Stimulated activated naive CD8-positive, alpha-beta T cell treated with anti-CD3 and anti-CD28 coated beads, Interleukin-15, amount 100 ng/mL, for 72 hours (primary cell): ENCODE results near the gene HMSD.

Source experiments
- ATAC-seq: fragments of 150-1000 bp; cut with Tn5 transposase; 2 replicates; pipeline ENCODE4 v1.10.0; 2021; ENCODE audit warnings: mild to moderate bottlenecking, moderate library complexity
- DNase-seq, 2 donors: peaks; one replicate each; pipeline ENCODE4 v3.0.0; 2021 to 2022
- H3K27ac Mint-ChIP-seq, 2 donors: one replicate each; pipeline ENCODE4 v1.8.0; 2022; ENCODE audit warnings: mild to moderate bottlenecking in 2 of 2, mixed read lengths in 2 of 2, moderate library complexity in 2 of 2
- H3K27me3 Mint-ChIP-seq: one replicate; pipeline ENCODE4 v1.8.0; 2022; ENCODE audit warnings: mixed read lengths
- H3K4me1 Mint-ChIP-seq: one replicate; pipeline ENCODE4 v1.8.0; 2022; ENCODE audit warnings: mild to moderate bottlenecking, mixed read lengths
- H3K4me3 Mint-ChIP-seq, 2 donors: one replicate each; pipeline ENCODE4 v1.8.0; 2022; ENCODE audit warnings: mild to moderate bottlenecking in 2 of 2, mixed read lengths in 2 of 2, moderate library complexity in 1 of 2
- H3K9me3 Mint-ChIP-seq, 2 donors: one replicate each; pipeline ENCODE4 v1.8.0; 2022; ENCODE audit warnings: mixed read lengths in 2 of 2

The HMSD gene

DNA sequence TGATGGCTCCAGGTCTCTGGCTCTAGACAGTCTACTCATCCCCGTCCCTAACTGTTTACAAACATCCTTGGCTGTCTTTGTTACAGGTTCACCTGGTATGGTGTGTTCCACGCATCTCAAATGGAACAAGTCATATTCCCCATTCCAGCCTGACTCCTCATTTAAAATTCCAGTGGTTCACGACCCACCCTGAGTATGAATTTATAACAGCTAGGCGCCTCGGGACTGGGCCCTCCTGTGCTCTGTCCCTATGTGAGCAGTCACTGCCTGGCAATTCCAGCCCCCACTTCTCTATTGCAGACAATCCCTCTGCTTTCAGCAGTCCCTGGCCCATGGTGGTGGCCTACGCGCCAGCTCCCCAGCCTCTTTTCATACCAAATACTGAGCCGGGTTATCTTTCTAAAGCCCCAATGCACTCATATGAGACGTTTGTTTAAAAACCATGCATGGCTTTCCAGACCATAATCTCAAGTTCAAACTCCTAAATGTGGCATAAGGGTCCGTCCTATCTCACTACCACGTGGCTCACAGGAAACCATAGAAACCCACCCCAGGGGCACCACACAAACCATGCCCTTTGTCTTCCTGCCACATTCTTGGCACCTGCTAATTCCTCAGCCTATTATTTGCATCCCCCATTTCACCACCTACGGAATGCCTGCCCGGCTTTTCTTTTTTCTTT is 22.4 kb downstream of the HMSD start:
- DNase-seq (no peak), ATAC-seq (no peak)
- no peaks in the 10 kb centered on the region for H3K27me3 Mint-ChIP-seq
- H3K4me3 Mint-ChIP-seq: peak overlapping the region; percentile 98 to 99
- H3K9me3 Mint-ChIP-seq: no peaks in the 10 kb centered on the region
- peaks cover 37% of the 10 kb centered on the region for H3K4me1 Mint-ChIP-seq
- H3K27ac Mint-ChIP-seq: peak overlapping the region; percentile 79 to 99

DNA sequence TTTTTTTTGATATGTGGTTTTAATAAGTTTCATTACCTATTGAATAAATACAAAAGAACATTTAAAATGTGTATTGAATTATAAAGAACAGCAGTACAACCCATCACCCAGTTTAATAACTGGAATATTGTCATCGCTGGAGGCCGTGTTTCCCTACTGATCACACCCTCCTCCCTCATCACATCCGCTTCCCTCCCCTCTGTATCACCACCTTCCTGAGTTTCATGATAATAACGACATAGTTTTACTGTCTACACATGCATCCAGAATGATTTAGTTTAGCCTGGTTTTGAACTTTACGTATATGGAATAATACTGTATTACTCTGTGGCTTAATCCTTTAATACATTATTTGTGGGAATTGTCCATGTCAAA is 22.9 kb downstream of the HMSD start:
- Mint-ChIP-seq H3K27ac (no peak overlapping the region), H3K9me3 (no peaks in the 10 kb centered on the region), H3K4me1 (peaks cover 37% of the 10 kb centered on the region), H3K27me3 (no peaks in the 10 kb centered on the region), H3K4me3 (peak overlapping the region; percentile 98 to 99)
- no peak for ATAC-seq
- DNase-seq: no peak

DNA sequence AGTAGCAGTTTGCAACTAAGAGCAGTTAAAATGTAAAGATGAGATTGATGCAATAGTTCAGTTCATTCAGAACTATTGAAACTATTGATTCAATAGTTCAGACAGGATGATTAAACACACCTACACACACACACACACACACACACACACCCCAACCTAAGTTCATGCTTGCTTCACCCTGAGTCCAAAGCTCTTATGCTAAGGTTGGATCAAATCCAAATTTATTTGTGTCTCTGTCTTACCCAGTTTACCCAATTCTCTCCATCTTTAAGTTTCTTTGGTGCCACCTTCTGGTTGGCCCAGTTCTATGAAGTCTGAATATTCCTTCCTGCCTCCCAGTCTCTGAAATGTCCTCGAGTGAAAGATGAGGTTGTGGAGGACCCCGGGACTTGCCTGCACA is 25.9 kb downstream of the HMSD start:
- Mint-ChIP-seq H3K27ac (no peak overlapping the region), H3K9me3 (no peaks in the 10 kb centered on the region), H3K4me1 (peaks cover 32% of the 10 kb centered on the region), H3K27me3 (no peaks in the 10 kb centered on the region), H3K4me3 (no peak overlapping the region)
- no peak for DNase-seq
- no peak for ATAC-seq

DNA sequence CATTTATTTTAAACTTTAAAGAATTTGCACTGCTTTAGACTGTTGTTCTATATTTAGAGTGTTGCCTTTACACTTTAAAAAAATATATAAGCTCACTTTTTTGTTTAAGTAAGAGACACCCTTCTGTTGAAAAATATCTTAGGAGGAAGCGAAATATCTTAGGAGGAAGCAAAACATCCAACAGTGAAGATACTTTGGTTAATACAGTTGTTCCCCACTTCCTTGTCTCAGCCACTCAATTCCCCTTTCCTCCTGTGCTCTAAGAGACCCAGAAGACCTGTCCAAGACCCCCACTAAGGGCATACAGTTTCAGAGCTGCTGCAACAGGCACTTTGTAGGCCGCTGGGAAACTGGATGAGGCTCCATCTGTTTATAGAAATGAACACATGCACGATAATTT is 26.5 kb downstream of the HMSD start:
- ATAC-seq: no peak
- no peaks in the 10 kb centered on the region for H3K9me3 Mint-ChIP-seq
- H3K27ac Mint-ChIP-seq: no peak overlapping the region
- no peak for DNase-seq
- no peak overlapping the region for H3K4me3 Mint-ChIP-seq
- H3K27me3 Mint-ChIP-seq: no peaks in the 10 kb centered on the region
- peaks cover 32% of the 10 kb centered on the region for H3K4me1 Mint-ChIP-seq

DNA sequence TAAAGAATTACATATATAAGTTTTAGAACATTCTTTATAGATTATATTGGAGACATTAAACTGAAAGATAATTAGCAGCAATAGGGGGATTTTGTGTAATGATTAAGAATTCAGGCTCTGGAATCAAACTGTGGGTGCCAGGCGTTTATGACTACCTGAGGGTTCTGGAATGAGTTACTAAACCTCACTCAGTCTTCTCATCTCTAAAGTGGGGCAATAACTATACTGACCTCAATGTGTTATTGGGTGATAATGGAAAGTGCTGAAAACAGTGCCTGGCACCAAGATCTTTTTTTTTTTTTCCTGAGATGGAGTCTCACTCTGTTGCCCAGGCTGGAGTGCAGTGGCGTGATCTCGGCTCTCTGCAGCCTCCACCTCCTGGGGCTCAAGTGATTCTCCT is 27.9 kb downstream of the HMSD start:
- Mint-ChIP-seq H3K4me3 (no peak overlapping the region), H3K27ac (no peak overlapping the region), H3K4me1 (peaks cover 19% of the 10 kb centered on the region), H3K27me3 (no peaks in the 10 kb centered on the region), H3K9me3 (no peaks in the 10 kb centered on the region)
- peak; percentile 73 for ATAC-seq
- no peak for DNase-seq

DNA sequence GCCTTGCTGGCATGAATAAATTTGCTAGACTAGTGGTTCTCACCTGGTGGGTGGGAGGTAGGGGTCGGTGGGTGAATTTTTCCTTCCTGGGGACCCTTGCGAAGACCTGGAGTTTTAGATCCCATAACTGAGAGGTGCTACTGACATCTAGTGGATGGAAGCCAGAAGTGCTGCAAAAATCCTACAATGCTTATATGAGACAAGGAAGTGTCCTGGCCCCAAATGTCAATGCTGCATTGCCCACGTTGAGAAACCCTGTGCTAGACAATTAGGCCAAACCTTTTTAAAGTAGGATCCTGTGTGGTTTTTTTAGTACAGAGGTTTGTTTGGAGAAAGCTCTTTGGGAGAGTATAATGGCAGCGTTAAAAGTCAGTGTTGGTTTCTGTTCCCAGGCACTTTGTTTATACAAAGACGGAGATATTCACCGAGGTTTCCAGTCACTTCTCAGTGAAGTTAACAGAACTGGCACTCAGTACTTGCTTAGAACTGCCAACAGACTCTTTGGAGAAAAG is 30.4 kb downstream of the HMSD start:
- no peak overlapping the region for H3K4me3 Mint-ChIP-seq
- no peaks in the 10 kb centered on the region for H3K9me3 Mint-ChIP-seq
- DNase-seq (peak; percentile 22 to 31), ATAC-seq (peak; percentile 49)
- no peaks in the 10 kb centered on the region for H3K27me3 Mint-ChIP-seq
- H3K4me1 Mint-ChIP-seq: peaks cover 17% of the 10 kb centered on the region
- H3K27ac Mint-ChIP-seq: peak overlapping the region in 1 of 2 donors; percentile 35

DNA sequence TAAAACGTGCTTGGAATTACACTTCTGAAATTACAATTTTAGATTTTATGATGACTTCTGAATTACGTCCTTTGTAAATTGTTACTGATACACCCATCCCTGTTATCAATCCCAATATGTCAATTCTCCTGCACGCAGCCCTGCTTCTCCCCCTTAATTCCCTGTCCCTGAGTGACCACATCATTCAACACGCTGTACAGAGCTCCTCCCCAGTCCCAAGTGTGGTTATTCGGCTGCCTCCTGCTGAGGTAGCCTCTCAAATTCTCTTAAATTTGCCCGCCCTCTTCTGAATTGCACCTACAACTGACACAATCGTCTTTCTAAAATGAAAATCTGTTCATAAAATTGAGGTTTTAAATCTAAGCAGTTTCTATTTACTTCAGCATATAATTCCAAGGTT is 30.9 kb downstream of the HMSD start:
- Mint-ChIP-seq H3K4me3 (no peak overlapping the region), H3K4me1 (peaks cover 11% of the 10 kb centered on the region), H3K9me3 (no peaks in the 10 kb centered on the region), H3K27me3 (no peaks in the 10 kb centered on the region), H3K27ac (peak overlapping the region in 1 of 2 donors; percentile 65)
- ATAC-seq (no peak), DNase-seq (no peak)

DNA sequence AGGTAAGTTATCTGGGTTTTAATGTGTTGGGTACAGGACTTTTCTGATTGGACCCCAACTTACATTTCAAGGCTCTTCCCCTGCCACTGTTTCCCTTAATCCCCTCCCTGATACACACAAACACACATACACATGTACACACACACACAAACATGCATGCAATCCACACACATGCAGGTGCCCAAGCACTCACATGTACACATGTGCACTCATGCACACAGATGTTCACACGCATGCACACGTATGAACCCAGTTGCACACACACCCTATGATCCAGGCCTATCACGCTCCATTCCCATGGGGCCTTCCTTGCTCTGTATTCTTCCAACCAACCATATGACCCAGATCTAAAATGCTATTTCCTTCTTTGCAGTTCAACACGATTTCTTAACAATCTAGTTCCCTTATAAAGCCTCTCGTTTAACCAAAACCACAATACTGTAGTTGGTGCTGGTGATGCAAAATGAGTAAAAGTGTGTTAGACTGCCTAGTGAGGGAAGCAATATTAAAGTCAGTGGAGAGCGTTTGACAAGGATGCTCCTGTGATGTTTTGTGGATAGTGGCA is 31.9 kb downstream of the HMSD start:
- no peak overlapping the region for H3K27ac Mint-ChIP-seq
- H3K4me3 Mint-ChIP-seq: no peak overlapping the region
- ATAC-seq (no peak), DNase-seq (no peak)
- H3K9me3 Mint-ChIP-seq: no peaks in the 10 kb centered on the region
- H3K4me1 Mint-ChIP-seq: peaks cover 8% of the 10 kb centered on the region
- no peaks in the 10 kb centered on the region for H3K27me3 Mint-ChIP-seq

DNA sequence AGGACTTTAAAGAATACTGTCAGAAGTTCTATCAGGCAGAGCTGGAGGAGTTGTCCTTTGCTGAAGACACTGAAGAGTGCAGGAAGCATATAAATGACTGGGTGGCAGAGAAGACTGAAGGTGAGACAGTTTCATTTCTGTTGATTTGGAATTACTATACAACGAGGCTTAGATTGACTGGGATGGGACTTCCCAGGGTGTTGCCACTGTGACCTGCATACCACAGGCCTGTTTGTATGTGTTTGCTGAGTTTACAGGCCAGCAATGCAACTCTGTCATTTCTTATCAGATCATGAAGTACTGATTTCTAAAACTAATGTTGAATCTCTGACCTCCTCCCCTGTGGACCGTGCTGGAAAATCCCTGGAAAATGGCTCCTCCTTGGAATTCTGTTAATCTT is 32.6 kb downstream of the HMSD start:
- DNase-seq: no peak
- no peak overlapping the region for H3K4me3 Mint-ChIP-seq

DNA sequence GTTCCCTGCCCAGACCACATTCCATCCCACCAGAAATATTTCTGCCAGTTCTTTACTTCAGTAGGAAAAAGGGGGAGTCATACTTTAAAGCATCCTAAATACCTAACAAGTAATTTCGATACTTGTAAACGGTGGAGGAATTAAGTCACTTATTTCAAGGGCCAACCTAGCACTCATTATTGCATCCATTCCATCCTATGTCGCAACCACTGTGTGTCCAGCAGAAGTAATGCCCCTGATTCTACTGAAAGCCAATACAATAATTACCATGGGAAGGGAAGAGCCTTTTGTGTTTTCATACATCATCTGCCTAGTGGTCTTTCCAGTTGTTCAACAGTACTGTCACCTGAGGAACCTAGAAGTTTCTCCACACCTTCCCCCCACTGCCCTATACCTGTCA is 33.3 kb downstream of the HMSD start:
- peaks cover 8% of the 10 kb centered on the region for H3K4me1 Mint-ChIP-seq
- no peaks in the 10 kb centered on the region for H3K9me3 Mint-ChIP-seq
- ATAC-seq: no peak

More for the DNA sequence above, 32.6 kb downstream of the HMSD start:
- Mint-ChIP-seq H3K27me3 (no peaks in the 10 kb centered on the region), H3K9me3 (no peaks in the 10 kb centered on the region), H3K4me1 (peaks cover 8% of the 10 kb centered on the region), H3K27ac (peak overlapping the region in 1 of 2 donors; percentile 91)
- ATAC-seq: peak; percentile 58

DNA sequence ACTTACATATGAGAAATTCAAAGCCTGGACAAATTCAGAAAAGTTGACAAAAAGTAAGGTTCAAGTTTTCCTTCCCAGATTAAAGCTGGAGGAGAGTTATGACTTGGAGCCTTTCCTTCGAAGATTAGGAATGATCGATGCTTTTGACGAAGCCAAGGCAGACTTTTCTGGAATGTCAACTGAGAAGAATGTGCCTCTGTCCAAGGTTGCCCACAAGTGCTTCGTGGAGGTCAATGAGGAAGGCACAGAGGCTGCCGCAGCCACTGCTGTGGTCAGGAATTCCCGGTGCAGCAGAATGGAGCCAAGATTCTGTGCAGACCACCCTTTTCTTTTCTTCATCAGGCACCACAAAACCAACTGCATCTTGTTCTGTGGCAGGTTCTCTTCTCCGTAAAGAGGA is 37.8 kb downstream of the HMSD start:
- no peaks in the 10 kb centered on the region for H3K9me3 Mint-ChIP-seq
- no peak overlapping the region for H3K27ac Mint-ChIP-seq

More for the DNA sequence above, 33.3 kb downstream of the HMSD start:
- DNase-seq: no peak
- Mint-ChIP-seq H3K27me3 (no peaks in the 10 kb centered on the region), H3K27ac (no peak overlapping the region), H3K4me3 (no peak overlapping the region)

DNA sequence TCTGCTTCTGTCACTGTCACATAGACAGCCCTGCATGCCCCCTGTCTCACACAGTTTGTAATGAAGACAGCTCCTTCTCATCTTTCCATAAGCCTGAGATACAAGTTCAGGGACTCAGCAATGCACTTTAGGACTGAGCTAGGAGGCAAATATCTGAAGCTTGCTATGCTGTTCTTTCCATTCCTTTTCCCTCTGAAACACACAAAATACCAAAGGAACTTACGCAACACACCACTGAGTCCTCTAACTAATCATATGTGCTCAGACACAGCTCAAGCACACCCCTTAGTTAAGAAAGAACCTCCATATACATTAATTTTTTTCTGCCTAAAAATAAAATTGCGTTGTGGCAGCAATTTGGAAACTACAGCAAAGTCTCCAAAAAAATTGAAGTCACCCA is 38.6 kb downstream of the HMSD start:
- no peaks in the 10 kb centered on the region for H3K27me3 Mint-ChIP-seq
- H3K4me1 Mint-ChIP-seq: no peaks in the 10 kb centered on the region
- H3K4me3 Mint-ChIP-seq: no peak overlapping the region
- DNase-seq (no peak), ATAC-seq (peak; percentile 12)
- no peak overlapping the region for H3K27ac Mint-ChIP-seq
- no peaks in the 10 kb centered on the region for H3K9me3 Mint-ChIP-seq

More for the DNA sequence above, 37.8 kb downstream of the HMSD start:
- DNase-seq (no peak), ATAC-seq (no peak)
- no peak overlapping the region for H3K4me3 Mint-ChIP-seq
- H3K27me3 Mint-ChIP-seq: no peaks in the 10 kb centered on the region
- H3K4me1 Mint-ChIP-seq: no peaks in the 10 kb centered on the region

DNA sequence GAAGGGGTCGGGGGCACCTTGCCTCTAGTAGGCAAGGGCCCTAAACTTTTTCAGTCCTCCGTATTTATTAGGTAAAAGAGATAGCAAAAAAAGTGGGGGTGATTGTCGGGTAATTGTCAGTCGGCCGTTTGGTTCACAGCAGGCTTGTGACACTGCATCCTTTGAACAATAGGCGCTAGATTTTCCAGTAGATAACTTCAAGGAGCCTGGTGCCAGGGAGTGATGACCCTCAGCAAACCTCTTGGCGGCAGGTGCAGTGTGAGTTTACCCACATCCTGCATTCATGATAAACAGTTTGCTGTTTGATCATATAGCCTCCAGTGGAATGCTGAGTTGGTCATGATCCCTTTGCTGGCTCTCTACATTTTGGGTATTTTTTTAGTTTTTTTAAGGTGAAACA is 43.6 kb downstream of the HMSD start:
- no peak for DNase-seq
- no peak for ATAC-seq
- Mint-ChIP-seq H3K27me3 (no peaks in the 10 kb centered on the region), H3K9me3 (peaks cover 6 to 15% of the 10 kb centered on the region in 2 donors), H3K4me1 (no peaks in the 10 kb centered on the region), H3K27ac (no peak overlapping the region), H3K4me3 (no peak overlapping the region)

DNA sequence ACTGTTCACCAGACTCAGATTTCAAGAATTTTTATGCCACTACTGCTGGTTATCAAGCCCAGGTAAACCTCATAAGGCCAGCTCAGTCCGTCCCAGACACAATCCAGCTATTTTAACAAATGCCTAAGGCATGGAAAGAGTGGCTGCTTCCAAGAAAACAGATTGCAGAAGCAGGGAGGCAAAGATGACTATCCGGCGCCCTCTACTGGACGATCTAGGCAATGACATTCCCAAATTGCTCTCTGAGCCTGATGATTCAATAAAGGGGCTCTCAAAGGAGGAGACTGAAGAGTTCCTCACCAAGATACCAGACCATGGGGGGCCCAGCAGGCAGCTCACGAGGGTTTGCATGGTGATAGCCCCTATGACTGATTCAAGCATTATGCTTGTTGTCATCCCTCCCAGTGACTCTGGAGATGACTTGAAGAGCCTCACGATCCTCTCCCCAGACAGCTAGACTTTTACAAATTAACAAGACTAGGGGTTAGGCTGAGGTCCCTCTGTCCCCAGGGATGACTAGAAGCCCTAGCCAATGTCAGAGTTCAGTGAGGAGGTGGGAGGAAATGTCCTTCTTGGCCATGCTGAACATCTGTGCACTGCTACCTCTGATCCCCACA is 45.8 kb downstream of the HMSD start:
- Mint-ChIP-seq H3K4me3 (no peak overlapping the region), H3K27me3 (no peaks in the 10 kb centered on the region), H3K27ac (no peak overlapping the region), H3K9me3 (peaks cover 6 to 15% of the 10 kb centered on the region in 2 donors), H3K4me1 (no peaks in the 10 kb centered on the region)
- ATAC-seq (peak; percentile 40), DNase-seq (peak; percentile 27 to 33)

DNA sequence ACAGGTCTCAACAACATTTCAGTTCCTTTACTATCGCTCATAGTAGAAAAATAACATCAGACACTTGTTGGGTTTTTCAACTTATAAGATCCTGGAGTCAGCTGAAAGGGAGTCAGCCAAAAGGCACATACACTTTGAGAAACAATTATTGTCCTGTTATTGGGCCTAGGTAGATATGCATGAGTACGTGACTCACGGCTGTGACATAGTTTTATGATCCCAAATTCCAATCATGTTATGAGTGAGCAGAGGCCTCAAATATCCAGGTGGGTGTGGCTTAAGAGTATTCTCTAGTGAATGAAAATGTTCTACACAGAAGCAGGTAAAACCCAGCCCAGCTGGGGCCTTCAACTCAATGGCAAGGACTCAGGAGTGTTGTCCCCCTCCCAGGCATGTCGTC is 47.9 kb downstream of the HMSD start:
- peaks cover 5% of the 10 kb centered on the region for H3K27me3 Mint-ChIP-seq

DNA sequence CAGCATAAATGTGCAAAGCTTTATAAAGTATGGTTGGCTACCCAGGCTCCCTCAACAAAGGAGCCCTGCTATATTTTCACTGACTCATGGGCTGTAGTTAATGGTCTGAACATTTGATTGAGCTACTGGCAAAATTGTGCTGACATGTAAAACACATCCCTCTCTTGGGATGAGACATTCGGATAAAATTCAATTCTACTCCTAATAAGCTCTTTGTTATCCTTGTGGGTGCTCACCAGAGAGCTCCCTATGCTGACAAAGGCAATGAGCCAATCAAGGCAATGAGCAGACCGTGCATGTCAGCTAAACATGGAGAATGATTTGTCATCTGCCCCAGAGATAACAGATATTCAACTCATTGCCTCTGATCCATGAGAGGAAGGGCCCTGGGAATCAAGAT is 48.5 kb downstream of the HMSD start:
- DNase-seq: no peak
- Mint-ChIP-seq H3K27me3 (peaks cover 8% of the 10 kb centered on the region), H3K27ac (no peak overlapping the region), H3K9me3 (peaks cover 6 to 15% of the 10 kb centered on the region in 2 donors), H3K4me1 (no peaks in the 10 kb centered on the region), H3K4me3 (no peak overlapping the region)
- ATAC-seq: no peak

More for the DNA sequence above, 47.9 kb downstream of the HMSD start:
- DNase-seq (no peak), ATAC-seq (no peak)
- Mint-ChIP-seq H3K27ac (no peak overlapping the region), H3K4me1 (no peaks in the 10 kb centered on the region), H3K9me3 (peaks cover 6 to 15% of the 10 kb centered on the region in 2 donors), H3K4me3 (no peak overlapping the region)
